HEK293T (cell line): ENCODE results near the gene ROS1.

Experiments used
- BHLHE40 ChIP-seq: fragments of 450-650 bp; IDR thresholded peaks from 2 replicates; pipeline ENCODE4 v1.6.1; 2016; ENCODE audit warnings: mild to moderate bottlenecking, moderate library complexity, borderline replicate concordance
- FOXA1 ChIP-seq: fragments of 450-650 bp; IDR thresholded peaks from 2 replicates; pipeline ENCODE4 v1.6.1; 2016; ENCODE audit warnings: mild to moderate bottlenecking
- FOXM1 ChIP-seq: fragments of 450-650 bp; IDR thresholded peaks from 2 replicates; pipeline ENCODE4 v1.6.1; 2017; ENCODE audit warnings: mild to moderate bottlenecking, borderline replicate concordance
- L3MBTL2 ChIP-seq: fragments of 450-650 bp; conservative IDR thresholded peaks from 2 replicates; pipeline ENCODE4 v1.6.1; 2016; ENCODE audit warnings: mild to moderate bottlenecking
- NFRKB ChIP-seq: fragments of 450-650 bp; IDR thresholded peaks from 2 replicates; pipeline ENCODE4 v1.6.1; 2016; ENCODE audit warnings: mild to moderate bottlenecking, moderate library complexity
- SUZ12 ChIP-seq: fragments of 450-650 bp; IDR thresholded peaks from 2 replicates; pipeline ENCODE4 v1.6.1; 2016; ENCODE audit warnings: mild to moderate bottlenecking
- TARDBP ChIP-seq: fragments of 450-650 bp; IDR thresholded peaks from 2 replicates; pipeline ENCODE4 v1.6.1; 2016

DNA sequence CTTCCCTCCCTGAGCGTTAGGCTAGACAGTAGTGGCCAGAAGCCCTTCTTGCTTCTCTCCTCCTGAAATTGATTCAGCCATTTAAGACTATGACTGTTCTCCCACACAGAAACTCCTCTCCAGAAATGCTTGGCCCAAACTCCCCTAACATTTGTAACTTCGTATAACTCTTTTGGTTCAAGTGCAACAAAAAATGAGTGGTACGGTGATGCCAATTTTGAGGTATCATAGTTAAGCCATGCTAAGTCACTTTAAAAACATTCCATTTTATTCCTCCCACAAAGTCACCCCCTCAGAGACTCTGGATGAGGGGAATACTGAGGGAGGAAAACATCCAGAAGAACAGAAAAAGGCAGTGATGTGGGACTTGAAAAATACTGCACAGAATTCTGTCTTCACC, 21.1 kb upstream of the ROS1 start:
- no peak for TF ChIP-seq L3MBTL2
- no peak for TF ChIP-seq FOXA1
- no peak for TF ChIP-seq TARDBP
- TF ChIP-seq NFRKB = no peak
- no peak for TF ChIP-seq BHLHE40
- no peak for TF ChIP-seq FOXM1
- no peak for TF ChIP-seq SUZ12
